ENCODE data around the gene CMTM6. TPM values are rescaled to one million over a fixed set of nuclear protein-coding genes. Genes with fewer than 3 reads are reported as not detected.
"Not testable (repeated sequence)": the region's sequence is repeated elsewhere in the genome, so short reads cannot be mapped to it uniquely, and the experiment has no call there.

CMTM6 gene
- total RNA-seq, 4 donors from 2014 or later = 40.3 to 60.6 (median 51.5) TPM

GRCh38 chr3:32470362-32470761, 32.3 kb downstream of the CMTM6 start:
- Histone ChIP-seq H3K27ac (replicated peaks in 1 of 4) (no peak overlapping the region), H3K9me3 (no peaks in the 10 kb centered on the region), H3K36me3 (peaks cover 0 to 7% (median 0%) of the 10 kb centered on the region in 4 donors), H3K27me3 (no peaks in the 10 kb centered on the region), H3K4me3 (no peak overlapping the region), H3K4me1 (peaks cover 8 to 36% (median 29%) of the 10 kb centered on the region in 4 donors)
- DNase-seq (ENCODE audit: extremely low spot score) = no peak
- WGBS = 100% methylated on average over 5 of the region's 5 CpGs
- TF ChIP-seq POLR2AphosphoS5 (IDR thresholded peaks at IDR 0.05) (no peak), CTCF (IDR thresholded peaks at IDR 0.05) (no peak)
- intact Hi-C loops (cut with DNase I) = no loop called here

GRCh38 chr3:32469151-32469874, 33.3 kb downstream of the CMTM6 start:
- TF ChIP-seq POLR2A (IDR thresholded peaks at IDR 0.05; ENCODE audit: low read depth) = no peak
- TF ChIP-seq EP300 (IDR thresholded peaks at IDR 0.05) = no peak
- no peak for TF ChIP-seq POLR2AphosphoS5 (IDR thresholded peaks at IDR 0.05)
- TF ChIP-seq CTCF (IDR thresholded peaks at IDR 0.05) = no peak

DNA sequence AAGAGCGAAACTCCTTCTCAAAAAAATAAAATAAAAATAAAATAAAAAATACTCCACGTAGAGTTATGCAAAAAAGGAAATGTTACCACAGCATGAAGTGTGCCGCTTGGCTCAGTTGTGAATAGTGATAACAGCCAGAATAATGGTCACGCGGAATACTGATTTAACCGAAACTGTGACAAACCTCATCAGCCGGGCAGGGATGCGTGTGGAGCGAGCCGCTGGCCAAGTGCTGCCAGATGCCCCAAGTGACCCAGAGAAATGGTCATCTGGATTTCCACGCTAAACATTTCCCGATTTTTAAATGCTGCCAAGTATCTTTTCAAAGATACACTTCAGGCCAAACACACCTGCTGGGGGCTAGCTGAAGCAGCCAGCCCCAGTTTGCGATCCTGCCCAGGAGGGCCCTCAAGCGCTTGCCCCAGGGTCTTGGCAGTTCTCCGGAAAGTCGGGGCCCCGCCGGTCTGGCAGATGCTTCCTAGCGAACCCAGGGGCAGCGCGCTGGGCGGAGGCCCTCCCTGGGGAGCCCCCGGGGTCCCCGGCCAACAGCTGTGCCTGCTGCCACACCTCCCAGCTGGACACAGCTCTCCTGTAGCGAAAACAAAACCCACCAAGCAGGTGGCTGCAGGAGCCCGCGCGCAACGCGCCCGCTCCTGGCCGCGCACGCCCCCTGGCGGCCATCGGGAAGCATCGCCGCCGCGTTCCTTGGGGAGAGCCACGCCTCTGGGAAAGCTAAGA, 35.1 kb downstream of the CMTM6 start:
- Histone ChIP-seq H3K4me3 (peak overlapping the region; percentile 45 to 60 (median 50)), H3K9me3 (no peaks in the 10 kb centered on the region), H3K4me1 (peaks cover 8 to 41% (median 29%) of the 10 kb centered on the region in 4 donors), H3K36me3 (peaks cover 0 to 7% (median 0%) of the 10 kb centered on the region in 4 donors), H3K27ac (replicated peaks in 1 of 4) (peak overlapping the region in 1 of 4 donors; percentile 27), H3K27me3 (no peaks in the 10 kb centered on the region)
- TF ChIP-seq POLR2A (IDR thresholded peaks at IDR 0.05; ENCODE audit: low read depth) (no peak), CTCF (IDR thresholded peaks at IDR 0.05) (peak; percentile 93 to 100 (median 98)), POLR2AphosphoS5 (IDR thresholded peaks at IDR 0.05) (peak in 1 of 2 donors; percentile 60), EP300 (IDR thresholded peaks at IDR 0.05) (no peak)
- intact Hi-C loops (cut with DNase I) = loop anchor here (2.0 to 5.0 kb wide), 3 partner anchors 67 to 170 kb away; no protein-coding TSS in a partner anchor
- WGBS = 37% methylated on average over 34 of the region's 41 CpGs
- peak; percentile 31 for DNase-seq (ENCODE audit: extremely low spot score)

More at GRCh38 chr3:32469151-32469874, 33.3 kb downstream of the CMTM6 start:
- DNase-seq (ENCODE audit: extremely low spot score) = no peak
- no peaks in the 10 kb centered on the region for H3K9me3 ChIP-seq
- H3K4me1 ChIP-seq = peaks cover 8 to 36% (median 29%) of the 10 kb centered on the region in 4 donors
- no peak overlapping the region for H3K4me3 ChIP-seq
- H3K27me3 ChIP-seq = no peaks in the 10 kb centered on the region
- intact Hi-C loops (cut with DNase I) = loop anchor here (2.0 to 5.0 kb wide), 2 partner anchors 69 to 172 kb away; no protein-coding TSS in a partner anchor
- 89% methylated on average over 7 of the region's 7 CpGs for WGBS
- no peak overlapping the region for H3K27ac ChIP-seq (replicated peaks in 1 of 4)
- peaks cover 0 to 7% (median 0%) of the 10 kb centered on the region in 4 donors for H3K36me3 ChIP-seq

DNA sequence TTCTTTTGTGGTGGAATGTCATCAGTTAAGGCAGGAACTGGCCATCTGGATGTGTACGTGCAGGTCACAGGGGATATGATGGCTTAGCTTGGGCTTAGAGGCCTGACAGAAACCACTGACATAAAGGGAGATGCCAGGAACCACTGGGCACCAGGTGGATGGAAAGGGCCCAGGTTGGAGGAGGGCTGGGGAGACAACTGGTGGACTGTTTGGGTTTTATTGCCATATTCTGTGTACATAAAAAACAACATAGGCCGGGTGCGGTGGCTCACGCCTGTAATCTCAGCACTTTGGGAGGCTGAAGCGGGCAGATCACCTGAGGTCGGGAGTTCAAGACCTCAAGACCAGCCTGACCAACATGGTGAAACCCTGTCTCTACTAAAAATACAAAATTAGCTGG, 35.8 kb downstream of the CMTM6 start:
- peak; percentile 19 for DNase-seq (ENCODE audit: extremely low spot score)
- H3K27me3 ChIP-seq; H3K9me3 ChIP-seq; H3K27ac ChIP-seq (replicated peaks in 1 of 4); H3K4me3 ChIP-seq; H3K36me3 ChIP-seq: not testable (repeated sequence)
- peaks cover 8 to 41% (median 29%) of the 10 kb centered on the region in 4 donors for H3K4me1 ChIP-seq
- intact Hi-C loops (cut with DNase I) = loop anchor here (2.0 to 5.0 kb wide), 2 partner anchors 90 to 170 kb away; no protein-coding TSS in a partner anchor
- 94% methylated on average over 6 of the region's 6 CpGs for WGBS

- peaks cover 8 to 35% (median 21%) of the 10 kb centered on the region in 4 donors for H3K4me1 ChIP-seq
- not testable (repeated sequence) for DNase-seq (ENCODE audit: extremely low spot score); H3K36me3 ChIP-seq; H3K9me3 ChIP-seq; H3K27ac ChIP-seq (replicated peaks in 1 of 4); H3K27me3 ChIP-seq; H3K4me3 ChIP-seq
- WGBS = 92% methylated on average over 7 of the region's 7 CpGs
- intact Hi-C loops (cut with DNase I) = loop anchor here (5.0 kb wide), 1 partner anchor 167 kb away; no protein-coding TSS in a partner anchor
These were observed 37.9 kb downstream of the CMTM6 start for GRCh38 chr3:32464726-32465125.

DNA sequence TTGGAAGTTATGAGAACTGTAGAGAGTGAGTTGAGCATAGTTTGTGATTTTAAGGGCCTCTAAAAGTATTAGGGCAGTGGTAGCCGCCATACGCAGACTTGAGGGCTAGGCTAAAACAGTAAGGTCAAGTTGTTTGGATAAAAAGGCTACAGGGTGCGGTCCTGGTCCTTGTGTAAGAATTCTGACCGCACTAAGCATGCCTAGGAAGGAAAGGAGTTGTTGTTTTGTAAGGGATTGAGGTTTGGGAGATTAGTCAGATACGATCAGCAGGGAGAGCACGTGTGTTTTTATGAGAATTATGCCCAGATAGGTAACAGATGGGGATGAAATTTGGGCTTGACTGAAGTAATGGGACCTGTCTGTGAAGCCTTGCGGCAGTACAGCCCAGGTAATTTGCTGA, 39.2 kb downstream of the CMTM6 start:
- H3K27me3 ChIP-seq; intact Hi-C loops (cut with DNase I); H3K36me3 ChIP-seq; H3K27ac ChIP-seq (replicated peaks in 1 of 4); H3K9me3 ChIP-seq; H3K4me3 ChIP-seq: not testable (repeated sequence)
- peak; percentile 12 for DNase-seq (ENCODE audit: extremely low spot score)
- WGBS = 90% methylated on average over 7 of the region's 7 CpGs
- H3K4me1 ChIP-seq = peaks cover 4 to 25% (median 11%) of the 10 kb centered on the region in 4 donors

GRCh38 chr3:32462191-32462986, 40.3 kb downstream of the CMTM6 start:
- DNase-seq (ENCODE audit: extremely low spot score); H3K27me3 ChIP-seq; H3K36me3 ChIP-seq; intact Hi-C loops (cut with DNase I); H3K4me3 ChIP-seq; H3K9me3 ChIP-seq: not testable (repeated sequence)
- Histone ChIP-seq H3K27ac (replicated peaks in 1 of 4) (peak overlapping the region in 1 of 4 donors; percentile 31), H3K4me1 (peaks cover 1 to 14% (median 2%) of the 10 kb centered on the region in 4 donors)
- 82% methylated on average over 9 of the region's 9 CpGs for WGBS

All from esophagus muscularis mucosa (tissue), 4 donors.